Measurements from ENCODE around the gene CASP2. TPM values are rescaled to one million over a fixed set of nuclear protein-coding genes. Genes with fewer than 3 reads are reported as not detected.

CASP2 gene
- total and polyA plus RNA-seq, 2 of the 8 experiments (the other 6 are each of a cell fraction or from before 2014, with no cell fraction given): 23.7 to 35.3 TPM

DNA sequence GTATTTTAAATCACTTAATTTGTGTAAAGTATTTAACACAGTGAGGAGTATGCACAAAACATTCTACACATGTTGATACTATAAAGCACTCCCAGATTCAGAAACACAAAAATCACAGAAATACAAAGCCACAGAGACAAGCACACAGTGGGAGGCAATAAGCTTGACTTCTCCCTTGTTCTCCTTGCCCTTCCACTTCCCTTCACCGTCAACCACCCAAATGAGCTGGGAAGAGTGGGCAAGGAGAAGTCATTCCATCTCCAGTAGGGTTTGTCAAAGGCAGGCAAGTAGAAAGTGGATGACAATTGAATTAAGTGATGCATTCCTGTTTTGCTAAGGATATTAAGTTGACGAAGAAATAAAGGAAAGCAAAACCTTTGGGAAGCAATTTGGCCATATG lies 7.6 kb upstream of the CASP2 start (continued):
- no peak for TF ChIP-seq RNF2 (IDR thresholded peaks at IDR 0.05; ENCODE audit: borderline replicate concordance, low read depth, low read length, missing control alignments, poor library complexity, severe bottlenecking)
- no peak for TF ChIP-seq TCF12 (IDR thresholded peaks at IDR 0.05; ENCODE audit: low read depth, low read length)
- TF ChIP-seq BRCA1 (IDR thresholded peaks at IDR 0.05; ENCODE audit: low read depth, low read length): no peak

Measured in H1 (cell line).